Natural killer cell (primary cell): ENCODE results near the gene PLD1. TPM values are rescaled to one million over a fixed set of nuclear protein-coding genes. Genes with fewer than 3 reads are reported as not detected.

ENCODE experiments used
- ATAC-seq, 3 donors: fragments of 150-1000 bp in 2 of 3; fragments of 200-7000 bp in 1 of 3; cut with Tn5 transposase; 1 replicate in 1 of 3; 2 replicates in 2 of 3; pipeline ENCODE4 v1.10.0; 2021; ENCODE audit warnings: mild to moderate bottlenecking in 2 of 3, moderate library complexity in 2 of 3
- DNase-seq, 2 donors: peaks; one replicate each; pipeline versions ENCODE4 v3.0.0 to v3.0.0-alpha.2; 2013 to 2021; ENCODE audit warnings: mixed read lengths in 1 of 2
- H3K27ac ChIP-seq: one replicate; pipeline ENCODE4 v1.5.1; 2013; ENCODE audit warnings: mild to moderate bottlenecking, low read length
- H3K27me3 ChIP-seq: one replicate; pipeline ENCODE4 v1.6.1; 2013; ENCODE audit warnings: low read length; ENCODE audit not compliant: control insufficient read depth, insufficient read depth
- H3K36me3 ChIP-seq: one replicate; pipeline ENCODE4 v1.6.1; 2013; ENCODE audit warnings: low read length; ENCODE audit not compliant: control insufficient read depth, insufficient read depth
- H3K4me1 ChIP-seq: one replicate; pipeline ENCODE4 v1.6.1; 2013; ENCODE audit warnings: low read length; ENCODE audit not compliant: control insufficient read depth, insufficient read depth
- H3K4me3 ChIP-seq: one replicate; pipeline ENCODE4 v1.5.1; 2013; ENCODE audit warnings: low read length
- H3K9me3 ChIP-seq: one replicate; pipeline ENCODE4 v1.6.1; 2013; ENCODE audit warnings: low read length; ENCODE audit not compliant: control insufficient read depth, insufficient read depth
- H3K27ac Mint-ChIP-seq, 2 donors: one replicate each; pipeline ENCODE4 v1.8.0; 2022; ENCODE audit warnings: mild to moderate bottlenecking in 2 of 2, mixed read lengths in 2 of 2, moderate library complexity in 1 of 2
- H3K27me3 Mint-ChIP-seq, 2 donors: one replicate each; pipeline ENCODE4 v1.8.0; 2022; ENCODE audit warnings: low read depth in 2 of 2, mixed read lengths in 2 of 2
- H3K36me3 Mint-ChIP-seq: one replicate; pipeline ENCODE4 v1.8.0; 2022; ENCODE audit warnings: mixed read lengths
- H3K4me1 Mint-ChIP-seq, 2 donors: one replicate each; pipeline ENCODE4 v1.8.0; 2022; ENCODE audit warnings: mixed read lengths in 2 of 2
- H3K4me3 Mint-ChIP-seq: one replicate; pipeline ENCODE4 v1.8.0; 2022; ENCODE audit warnings: mild to moderate bottlenecking, moderate library complexity, mixed read lengths
- H3K9me3 Mint-ChIP-seq, 2 donors: one replicate each; pipeline ENCODE4 v1.8.0; 2022; ENCODE audit warnings: mixed read lengths in 2 of 2
- WGBS: methylation state at CpG from one replicate; pipeline ENCODE4 v1.1.7; 2013; ENCODE audit warnings: missing lambda C conversion rate; ENCODE audit not compliant: insufficient coverage; 5-methylcytosine and 5-hydroxymethylcytosine counted together
- intact Hi-C: fragments of 100-400 bp; cut with micrococcal nuclease; formaldehyde crosslinking; loops from one replicate; pipeline ENCODE4 v1.14.2; 2022
- total RNA-seq, 4 donors: library from RNA; stranded (reverse); fragments of 120-200 nt in 1 of 4; gene quantifications; one replicate each; pipeline versions ENCODE4 v1.2.3 to v1.2.4, GENCODE V29; 2013 to 2022
- TF ChIP-seq, protein P1 (sequence below): fragments of 200-600 bp; IDR thresholded peaks from one replicate; pipeline ENCODE4 v1.8.0; 2022; ENCODE audit warnings: antibody characterized with exemption

PLD1 gene
- total RNA-seq, 3 donors from 2014 or later (not counting 1 experiment from before 2014, with no cell fraction given): 13.2 to 26.3 (median 17.1) TPM

DNA sequence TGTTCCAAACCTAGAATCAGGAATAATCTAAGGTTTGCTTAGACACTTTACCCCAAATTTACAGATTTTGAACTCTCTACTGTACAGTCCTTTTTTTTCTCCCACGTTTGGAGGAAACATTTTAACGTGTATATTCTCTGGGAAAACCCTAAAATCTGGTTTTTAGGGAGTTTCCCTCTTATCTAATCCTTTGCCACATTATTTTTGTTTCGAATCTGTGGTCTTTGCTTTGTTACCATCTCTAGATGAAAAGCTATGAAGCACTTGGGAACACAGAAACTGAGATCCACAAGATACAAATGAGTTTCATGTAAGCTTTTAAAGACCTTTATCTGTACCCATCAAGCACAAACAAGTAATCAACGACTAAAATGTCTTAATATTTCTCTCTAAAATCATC lies 41.3 kb downstream of the PLD1 start:
- no peak overlapping the region for H3K4me3 ChIP-seq
- H3K27me3 ChIP-seq: no peaks in the 10 kb centered on the region
- Mint-ChIP-seq H3K9me3 (no peaks in the 10 kb centered on the region), H3K4me1 (peaks cover 25 to 30% of the 10 kb centered on the region in 2 donors), H3K4me3 (no peak overlapping the region), H3K27ac (no peak overlapping the region), H3K36me3 (no peaks in the 10 kb centered on the region), H3K27me3 (no peaks in the 10 kb centered on the region)
- DNase-seq (no peak), ATAC-seq (no peak)
- no peaks in the 10 kb centered on the region for H3K36me3 ChIP-seq
- intact Hi-C loops: no loop called here
- H3K9me3 ChIP-seq: no peaks in the 10 kb centered on the region
- TF ChIP-seq, protein P1, sequence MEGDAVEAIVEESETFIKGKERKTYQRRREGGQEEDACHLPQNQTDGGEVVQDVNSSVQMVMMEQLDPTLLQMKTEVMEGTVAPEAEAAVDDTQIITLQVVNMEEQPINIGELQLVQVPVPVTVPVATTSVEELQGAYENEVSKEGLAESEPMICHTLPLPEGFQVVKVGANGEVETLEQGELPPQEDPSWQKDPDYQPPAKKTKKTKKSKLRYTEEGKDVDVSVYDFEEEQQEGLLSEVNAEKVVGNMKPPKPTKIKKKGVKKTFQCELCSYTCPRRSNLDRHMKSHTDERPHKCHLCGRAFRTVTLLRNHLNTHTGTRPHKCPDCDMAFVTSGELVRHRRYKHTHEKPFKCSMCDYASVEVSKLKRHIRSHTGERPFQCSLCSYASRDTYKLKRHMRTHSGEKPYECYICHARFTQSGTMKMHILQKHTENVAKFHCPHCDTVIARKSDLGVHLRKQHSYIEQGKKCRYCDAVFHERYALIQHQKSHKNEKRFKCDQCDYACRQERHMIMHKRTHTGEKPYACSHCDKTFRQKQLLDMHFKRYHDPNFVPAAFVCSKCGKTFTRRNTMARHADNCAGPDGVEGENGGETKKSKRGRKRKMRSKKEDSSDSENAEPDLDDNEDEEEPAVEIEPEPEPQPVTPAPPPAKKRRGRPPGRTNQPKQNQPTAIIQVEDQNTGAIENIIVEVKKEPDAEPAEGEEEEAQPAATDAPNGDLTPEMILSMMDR: no peak
- H3K27ac ChIP-seq: no peak overlapping the region
- 79% methylated on average over 4 of the region's 4 CpGs for WGBS
- H3K4me1 ChIP-seq: peaks cover 4% of the 10 kb centered on the region

DNA sequence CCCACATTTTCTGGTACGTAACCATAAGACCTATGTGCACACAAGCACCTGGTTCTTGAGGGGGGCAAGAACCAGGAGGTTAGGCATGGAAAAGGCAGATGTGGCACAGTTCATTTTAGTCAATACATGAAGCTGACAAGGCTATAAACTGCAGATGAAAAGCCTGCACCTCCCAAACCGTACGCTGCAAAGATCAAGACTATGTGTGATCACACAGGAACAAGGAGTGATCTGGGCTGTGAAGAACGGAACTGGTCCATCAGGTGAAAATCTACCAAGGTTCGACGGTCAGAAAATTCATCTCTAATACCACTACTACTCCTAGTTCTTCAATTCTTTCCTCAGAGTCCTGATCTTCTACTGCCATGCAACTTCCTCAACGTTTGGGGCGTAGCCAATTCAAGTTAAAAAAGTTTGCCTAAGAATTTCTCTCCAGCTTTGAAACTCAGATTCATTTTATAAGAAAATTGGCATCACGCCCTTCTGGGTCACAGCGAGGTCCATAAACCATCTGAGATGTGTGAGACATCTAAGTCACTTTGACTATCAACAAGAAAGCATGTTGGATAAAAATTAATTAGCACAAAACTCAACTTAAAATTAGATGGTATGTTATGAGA lies 41.9 kb downstream of the PLD1 start:
- Histone ChIP-seq H3K36me3 (no peaks in the 10 kb centered on the region), H3K9me3 (no peaks in the 10 kb centered on the region), H3K4me1 (peaks cover 4% of the 10 kb centered on the region), H3K27me3 (no peaks in the 10 kb centered on the region), H3K27ac (no peak overlapping the region), H3K4me3 (no peak overlapping the region)
- H3K27me3 Mint-ChIP-seq: no peaks in the 10 kb centered on the region
- peak in 2 of 3 donors; percentile 65 to 76 for ATAC-seq
- intact Hi-C loops: no loop called here
- no peak for DNase-seq
- peaks cover 25 to 30% of the 10 kb centered on the region in 2 donors for H3K4me1 Mint-ChIP-seq
- H3K4me3 Mint-ChIP-seq: peak overlapping the region; percentile 31
- H3K9me3 Mint-ChIP-seq: no peaks in the 10 kb centered on the region
- H3K36me3 Mint-ChIP-seq: no peaks in the 10 kb centered on the region
- H3K27ac Mint-ChIP-seq: no peak overlapping the region
- 66% methylated on average over 8 of the region's 10 CpGs for WGBS
- TF ChIP-seq, protein P1: no peak

DNA sequence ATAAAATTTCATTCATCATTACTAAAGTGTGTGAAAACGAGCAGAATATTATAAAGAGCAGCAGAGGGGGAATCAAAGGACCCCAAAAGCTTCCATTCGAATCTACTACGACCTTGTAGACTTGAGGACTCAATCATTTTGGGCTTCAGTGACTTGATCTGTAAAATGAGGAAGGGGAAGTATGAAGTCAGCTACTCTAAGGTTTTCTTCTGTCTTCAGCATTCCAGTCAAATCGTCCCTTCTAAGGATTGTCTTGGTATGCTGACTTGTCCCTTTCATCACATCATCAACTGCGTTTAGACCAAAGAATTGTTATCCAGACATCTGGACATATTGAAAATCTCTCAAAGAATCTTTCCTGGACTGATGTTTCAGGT lies 44.8 kb downstream of the PLD1 start:
- H3K4me3 ChIP-seq: no peak overlapping the region
- no peak overlapping the region for H3K27ac Mint-ChIP-seq
- no peaks in the 10 kb centered on the region for H3K27me3 ChIP-seq
- no peak overlapping the region for H3K27ac ChIP-seq
- H3K4me1 ChIP-seq: peaks cover 4% of the 10 kb centered on the region
- no peaks in the 10 kb centered on the region for H3K27me3 Mint-ChIP-seq
- no peaks in the 10 kb centered on the region for H3K36me3 ChIP-seq
- DNase-seq (no peak), ATAC-seq (no peak)
- no peaks in the 10 kb centered on the region for H3K36me3 Mint-ChIP-seq
- WGBS: 83% methylated on average over 5 of the region's 5 CpGs
- TF ChIP-seq, protein P1: no peak
- H3K9me3 ChIP-seq: no peaks in the 10 kb centered on the region
- no peaks in the 10 kb centered on the region for H3K9me3 Mint-ChIP-seq
- intact Hi-C loops: no loop called here
- H3K4me1 Mint-ChIP-seq: peaks cover 11 to 21% of the 10 kb centered on the region in 2 donors
- no peak overlapping the region for H3K4me3 Mint-ChIP-seq

DNA sequence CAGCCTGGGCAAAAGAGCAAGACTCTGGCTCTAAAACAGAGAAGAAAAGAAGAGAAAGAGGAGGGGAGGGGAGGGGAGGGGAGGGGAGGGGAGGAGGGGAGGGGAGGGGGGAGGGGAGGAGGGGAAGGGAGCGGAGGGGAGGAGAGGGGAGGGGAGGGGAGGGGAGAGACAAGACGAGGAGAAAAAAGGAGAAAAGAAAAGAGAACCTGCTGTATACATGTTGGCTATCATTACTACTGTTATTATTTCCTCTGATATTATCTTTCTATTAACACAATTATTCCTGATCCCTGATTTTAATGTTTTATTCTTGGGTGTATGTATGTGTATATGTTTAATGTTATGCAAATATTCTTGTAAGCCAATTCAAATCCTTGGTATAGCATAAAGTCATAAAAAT lies 46.9 kb downstream of the PLD1 start:
- Histone ChIP-seq H3K36me3 (no peaks in the 10 kb centered on the region), H3K27me3 (no peaks in the 10 kb centered on the region), H3K4me1 (peaks cover 4% of the 10 kb centered on the region), H3K27ac (no peak overlapping the region), H3K9me3 (no peaks in the 10 kb centered on the region), H3K4me3 (no peak overlapping the region)
- H3K9me3 Mint-ChIP-seq: no peaks in the 10 kb centered on the region
- TF ChIP-seq, protein P1: no peak
- H3K27me3 Mint-ChIP-seq: no peaks in the 10 kb centered on the region
- ATAC-seq (no peak), DNase-seq (no peak)
- H3K4me3 Mint-ChIP-seq: no peak overlapping the region
- no peaks in the 10 kb centered on the region for H3K36me3 Mint-ChIP-seq
- no peak overlapping the region for H3K27ac Mint-ChIP-seq
- H3K4me1 Mint-ChIP-seq: peaks cover 10 to 13% of the 10 kb centered on the region in 2 donors
- WGBS: no CpG with 5 or more reads among the region's 2 CpGs
- intact Hi-C loops: no loop called here
